Neuronal stem cell (in vitro differentiated cells): ENCODE measurements around the gene SCN8A.

Source experiments
- DNase-seq: peaks from one replicate; pipeline ENCODE4 v3.0.0-alpha.2; 2013; ENCODE audit warnings: low spot score
- H2AFZ ChIP-seq: one replicate; pipeline ENCODE4 v1.6.1; 2013; ENCODE audit warnings: mild to moderate bottlenecking, low read length, inconsistent platforms
- H2AK5ac ChIP-seq: 2 replicates; pipeline ENCODE4 v1.6.1; 2013; ENCODE audit warnings: low read depth, mild to moderate bottlenecking, inconsistent platforms, low read length, moderate library complexity, mixed read lengths
- H2BK120ac ChIP-seq: 2 replicates; pipeline ENCODE4 v1.6.1; 2013; ENCODE audit warnings: low read depth, mild to moderate bottlenecking, inconsistent platforms, low read length, moderate library complexity, mixed read lengths
- H2BK12ac ChIP-seq: one replicate; pipeline ENCODE4 v1.6.1; 2013; ENCODE audit warnings: low read length, inconsistent platforms
- H2BK15ac ChIP-seq: 2 replicates; pipeline ENCODE4 v1.6.1; 2013; ENCODE audit warnings: mild to moderate bottlenecking, low read length, inconsistent platforms, mixed read lengths
- H2BK5ac ChIP-seq: one replicate; pipeline ENCODE4 v1.6.1; 2013; ENCODE audit warnings: inconsistent platforms, mild to moderate bottlenecking, low read length, moderate library complexity
- H3K14ac ChIP-seq: one replicate; pipeline ENCODE4 v1.6.1; 2013; ENCODE audit warnings: low read length, inconsistent platforms
- H3K18ac ChIP-seq: 2 replicates; pipeline ENCODE4 v1.6.1; 2013; ENCODE audit warnings: low read length, inconsistent platforms
- H3K23ac ChIP-seq: 2 replicates; pipeline ENCODE4 v1.6.1; 2013; ENCODE audit warnings: low read depth, mild to moderate bottlenecking, mixed read lengths, low read length, inconsistent platforms; ENCODE audit not compliant: poor library complexity
- H3K27ac ChIP-seq: replicated peaks from 3 replicates; pipeline ENCODE4 v1.5.1; 2013; ENCODE audit warnings: low read length, inconsistent platforms
- H3K27me3 ChIP-seq, 3 experiments: 2 replicates each; pipeline ENCODE4 v1.6.1; 2013; ENCODE audit warnings: low read length in 3 of 3, mild to moderate bottlenecking in 2 of 3, inconsistent platforms in 1 of 3, low read depth in 1 of 3, mixed read lengths in 1 of 3, moderate library complexity in 1 of 3; ENCODE audit not compliant: control insufficient read depth in 3 of 3, insufficient read depth in 3 of 3
- H3K36me3 ChIP-seq, 2 donors: replicated peaks in 1 of 2; 2 replicates each; pipeline ENCODE4 v1.6.1; 2013; ENCODE audit warnings: low read length in 2 of 2; ENCODE audit not compliant: control insufficient read depth in 2 of 2, insufficient read depth in 2 of 2
- H3K4ac ChIP-seq: 2 replicates; pipeline ENCODE4 v1.6.1; 2013; ENCODE audit warnings: inconsistent platforms, mild to moderate bottlenecking, low read length, moderate library complexity
- H3K4me1 ChIP-seq, 2 donors: 1 replicate in 1 of 2; 2 replicates in 1 of 2; pipeline ENCODE4 v1.6.1; 2013; ENCODE audit warnings: low read length in 2 of 2, low read depth in 1 of 2; ENCODE audit not compliant: control insufficient read depth in 2 of 2, insufficient read depth in 1 of 2
- H3K4me2 ChIP-seq: one replicate; pipeline ENCODE4 v1.6.1; 2013; ENCODE audit warnings: mild to moderate bottlenecking, low read length, inconsistent platforms; ENCODE audit not compliant: insufficient read depth, poor library complexity, severe bottlenecking
- H3K4me3 ChIP-seq, 2 donors: 2 replicates each; pipeline ENCODE4 v1.5.1; 2013; ENCODE audit warnings: low read length in 2 of 2, mild to moderate bottlenecking in 2 of 2, inconsistent platforms in 1 of 2, moderate library complexity in 1 of 2
- H3K79me1 ChIP-seq: one replicate; pipeline ENCODE4 v1.6.1; 2013; ENCODE audit warnings: low read depth, mild to moderate bottlenecking, inconsistent platforms, low read length, moderate library complexity
- H3K9ac ChIP-seq: one replicate; pipeline ENCODE4 v1.6.1; 2013; ENCODE audit warnings: mild to moderate bottlenecking, low read depth, low read length, inconsistent platforms; ENCODE audit not compliant: poor library complexity
- H3K9me3 ChIP-seq, 2 donors: replicated peaks in 1 of 2; 2 replicates each; pipeline versions ENCODE3 to v1.6.1; 2013; ENCODE audit warnings: low read length in 2 of 2, mild to moderate bottlenecking in 2 of 2, inconsistent platforms in 1 of 2, low read depth in 1 of 2, mixed read lengths in 1 of 2, moderate library complexity in 1 of 2; ENCODE audit not compliant: control insufficient read depth in 2 of 2, insufficient read depth in 1 of 2
- H4K8ac ChIP-seq: one replicate; pipeline ENCODE4 v1.6.1; 2013; ENCODE audit warnings: low read depth, mild to moderate bottlenecking, inconsistent platforms, low read length, moderate library complexity
- H4K91ac ChIP-seq: one replicate; pipeline ENCODE4 v1.6.1; 2013; ENCODE audit warnings: low read length, low read depth, mild to moderate bottlenecking, inconsistent platforms; ENCODE audit not compliant: poor library complexity
- WGBS, 2 donors: extraction: QIAGEN DNeasy Blood & Tissue Kit; methylation state at CpG; one replicate each; pipeline ENCODE4 v1.1.7; 2013; ENCODE audit warnings: missing lambda C conversion rate in 2 of 2, mixed read lengths in 1 of 2; ENCODE audit not compliant: insufficient read length in 2 of 2, insufficient replicate concordance in 1 of 2; ENCODE audit errors: extremely low coverage in 2 of 2; 5-methylcytosine and 5-hydroxymethylcytosine counted together

The SCN8A gene

DNA sequence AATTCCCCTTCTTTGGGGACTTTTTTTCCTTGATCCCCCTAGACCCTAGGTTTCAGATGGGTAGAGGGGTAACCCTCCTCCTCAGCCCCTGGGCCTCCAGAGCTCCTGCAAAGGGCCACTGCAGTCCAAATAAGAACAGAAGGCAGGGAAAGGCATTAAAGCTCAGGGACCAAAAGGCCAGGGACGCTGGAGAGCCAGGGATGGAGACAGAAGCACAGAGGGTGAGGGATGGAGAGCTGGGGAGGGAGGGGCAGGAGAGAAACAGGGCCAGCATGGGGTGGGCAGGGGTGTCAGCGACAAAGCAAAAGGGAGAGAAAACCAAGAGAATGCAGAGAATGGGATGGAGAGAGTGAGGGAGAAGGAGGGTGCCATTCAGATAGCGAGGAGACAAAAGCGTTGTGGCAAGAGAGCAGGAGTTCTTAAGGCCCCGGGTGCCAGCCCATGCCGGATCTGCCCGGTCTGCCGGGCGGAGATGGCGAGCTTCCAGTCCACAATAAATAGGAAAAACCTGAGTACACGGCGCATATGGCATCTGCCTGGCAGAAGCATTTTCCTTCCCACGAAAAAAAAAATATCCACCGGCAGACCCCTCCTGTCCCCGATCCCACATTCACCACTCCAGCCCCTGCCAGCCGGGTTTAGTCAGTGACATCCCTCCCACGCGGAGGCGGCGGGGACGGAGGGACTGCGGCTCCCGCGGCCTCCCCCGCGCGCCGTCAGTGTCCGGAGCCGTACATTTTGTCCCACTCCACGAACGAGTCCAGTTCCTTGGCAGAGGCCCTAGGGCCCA lies 228.9 kb downstream of the SCN8A start:
- Histone ChIP-seq H3K23ac (peak overlapping the region; percentile 90), H3K4me2 (peak overlapping the region; percentile 74), H2BK12ac (no peak overlapping the region), H2AK5ac (peak overlapping the region; percentile 72), H3K4me3 (peak overlapping the region in 1 of 2 donors; percentile 74), H3K79me1 (peaks cover 5% of the 10 kb centered on the region), H3K9ac (peak overlapping the region; percentile 63), H3K18ac (peak overlapping the region; percentile 92), H3K27me3 (peaks cover 0 to 14% (median 2%) of the 10 kb centered on the region in 3 experiments), H2AFZ (no peak overlapping the region), H4K91ac (no peak overlapping the region), H3K36me3 (peaks cover 3 to 42% of the 10 kb centered on the region in 2 donors), H2BK120ac (no peak overlapping the region), H2BK15ac (no peak overlapping the region), H3K4ac (no peak overlapping the region), H3K9me3 (no peaks in the 10 kb centered on the region), H3K4me1 (peaks cover 0 to 7% of the 10 kb centered on the region in 2 donors), H4K8ac (no peak overlapping the region), H3K14ac (peak overlapping the region; percentile 98), H2BK5ac (no peak overlapping the region), H3K27ac (no peak overlapping the region)
- no CpG with 5 or more reads among the region's 32 CpGs for WGBS, 2 donors
- DNase-seq = no peak

DNA sequence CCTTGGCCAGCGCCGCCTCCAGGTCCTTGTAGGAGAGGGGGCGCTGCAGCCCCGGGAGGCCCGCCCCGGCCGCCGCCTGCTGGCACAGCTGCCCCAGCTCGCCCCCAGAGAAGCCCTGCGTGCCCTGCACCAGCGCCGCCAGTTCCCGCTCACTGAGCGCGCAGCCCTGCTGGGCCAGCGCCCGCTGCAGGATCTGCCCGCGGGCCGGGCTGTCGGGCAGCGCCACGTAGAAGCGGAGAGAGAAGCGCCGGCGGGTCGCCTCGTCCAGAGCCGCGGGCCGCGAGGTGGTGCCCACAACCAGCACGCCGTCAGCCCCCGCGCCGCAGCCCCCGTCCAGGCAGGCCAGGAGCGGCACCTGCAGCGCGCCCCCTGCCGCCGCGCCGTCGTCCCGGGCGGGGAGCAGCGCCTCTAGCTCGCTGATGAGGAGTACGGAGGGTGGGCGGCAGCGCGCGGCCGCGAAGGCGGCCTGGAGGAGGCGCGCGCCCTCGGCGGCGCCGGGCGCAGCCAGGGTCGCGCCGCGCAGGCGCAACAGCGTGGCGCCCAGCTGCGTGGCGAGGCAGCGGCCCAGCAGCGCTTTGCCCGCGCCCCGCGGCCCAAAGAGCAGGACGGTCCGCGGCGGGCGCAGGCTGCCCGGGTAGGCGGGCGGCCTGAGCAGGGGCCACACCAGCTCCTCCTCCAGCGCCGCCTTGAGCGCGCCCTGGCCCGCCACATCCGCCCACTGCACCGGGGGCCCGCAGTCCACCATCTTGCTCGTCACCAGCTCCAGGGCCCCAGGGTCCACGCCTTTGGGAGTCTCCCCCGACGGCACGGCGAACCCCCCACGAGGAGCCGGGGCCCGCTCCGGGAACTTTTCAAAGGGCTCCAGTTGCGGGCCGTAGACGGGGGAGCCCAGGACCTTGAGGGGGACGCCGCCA lies 229.8 kb downstream of the SCN8A start:
- Histone ChIP-seq H4K8ac (no peak overlapping the region), H3K27me3 (peaks cover 0 to 5% (median 0%) of the 10 kb centered on the region in 3 experiments), H3K36me3 (peaks cover 3 to 42% of the 10 kb centered on the region in 2 donors), H3K79me1 (peaks cover 5% of the 10 kb centered on the region), H2BK12ac (no peak overlapping the region), H4K91ac (no peak overlapping the region), H3K4me2 (peak overlapping the region; percentile 74), H3K9ac (peak overlapping the region; percentile 92), H2AFZ (no peak overlapping the region), H3K9me3 (no peaks in the 10 kb centered on the region), H3K14ac (peak overlapping the region; percentile 98), H2BK15ac (peak overlapping the region; percentile 83), H2BK120ac (no peak overlapping the region), H3K23ac (peak overlapping the region; percentile 90), H3K27ac (no peak overlapping the region), H3K4me3 (peak overlapping the region in 1 of 2 donors; percentile 75), H2BK5ac (no peak overlapping the region), H3K4ac (peak overlapping the region; percentile 69), H3K4me1 (peaks cover 0 to 7% of the 10 kb centered on the region in 2 donors), H3K18ac (peak overlapping the region; percentile 94), H2AK5ac (peak overlapping the region; percentile 96)
- DNase-seq = peak; percentile 82
- WGBS, 2 donors = no CpG with 5 or more reads among the region's 113 CpGs

DNA sequence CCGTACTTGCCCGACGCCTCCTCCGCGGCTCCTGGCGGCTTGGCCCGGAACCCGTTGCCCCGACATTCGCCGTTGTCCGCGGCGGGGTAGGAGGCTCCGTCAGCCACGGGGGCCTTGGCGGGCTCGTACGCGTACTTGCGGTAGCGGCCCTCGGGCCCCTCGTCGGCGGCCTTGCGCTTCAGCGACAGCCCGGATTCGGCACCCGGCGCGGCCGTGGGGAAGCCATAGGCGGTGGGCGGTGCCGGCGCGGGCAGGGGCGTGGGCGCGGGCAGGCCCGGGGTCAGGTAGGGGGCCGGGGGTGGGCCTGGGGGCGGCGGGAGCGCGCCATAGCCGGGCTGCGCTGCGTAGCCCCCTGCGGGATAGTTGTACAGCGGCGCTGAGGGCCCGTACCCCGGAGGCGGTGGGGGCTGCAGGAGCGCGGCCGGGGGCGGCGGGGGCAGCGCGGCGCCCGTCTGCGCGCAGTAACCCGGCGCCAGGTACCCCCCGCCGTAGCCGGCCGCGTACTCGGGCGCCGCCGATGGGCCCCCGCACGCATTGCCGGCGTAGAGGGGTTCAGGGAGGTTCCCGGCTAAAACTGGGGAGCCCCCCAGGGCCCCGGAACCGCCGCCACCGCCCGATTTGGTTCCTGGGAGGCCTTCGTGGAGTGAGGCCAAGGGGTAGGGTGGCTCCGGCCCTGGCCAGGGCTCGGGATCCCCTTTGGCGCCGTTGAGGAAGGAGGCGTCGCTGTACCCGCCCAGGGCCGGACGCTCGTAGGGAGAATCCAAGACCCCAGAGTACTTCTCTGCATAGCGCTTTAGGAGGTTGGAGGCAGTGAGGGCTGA lies 230.6 kb downstream of the SCN8A start:
- no peaks in the 10 kb centered on the region for H3K9me3 ChIP-seq
- H4K91ac ChIP-seq = no peak overlapping the region
- H3K4ac ChIP-seq = peak overlapping the region; percentile 69
- H2BK15ac ChIP-seq = peak overlapping the region; percentile 83
- H3K14ac ChIP-seq = peak overlapping the region; percentile 87
- no peak for DNase-seq
- peaks cover 0 to 5% (median 0%) of the 10 kb centered on the region in 3 experiments for H3K27me3 ChIP-seq
- peak overlapping the region; percentile 96 for H2AK5ac ChIP-seq
- peaks cover 5% of the 10 kb centered on the region for H3K79me1 ChIP-seq
- peak overlapping the region; percentile 74 for H3K4me2 ChIP-seq
- H2AFZ ChIP-seq = no peak overlapping the region
- no peak overlapping the region for H2BK12ac ChIP-seq
- no peak overlapping the region for H2BK5ac ChIP-seq
- H3K9ac ChIP-seq = peak overlapping the region; percentile 92
- H3K4me1 ChIP-seq = peaks cover 0 to 7% of the 10 kb centered on the region in 2 donors
- H3K4me3 ChIP-seq = peak overlapping the region in 1 of 2 donors; percentile 75
- peak overlapping the region; percentile 90 for H3K23ac ChIP-seq
- H3K27ac ChIP-seq = no peak overlapping the region
- H4K8ac ChIP-seq = no peak overlapping the region
- H3K18ac ChIP-seq = peak overlapping the region; percentile 94
- no CpG with 5 or more reads among the region's 101 CpGs for WGBS, 2 donors
- H3K36me3 ChIP-seq = peaks cover 3 to 42% of the 10 kb centered on the region in 2 donors
- no peak overlapping the region for H2BK120ac ChIP-seq
